ENCODE data around the gene DICER1. TPM values are rescaled to one million over a fixed set of nuclear protein-coding genes. Genes with fewer than 3 reads are reported as not detected.

Gene DICER1
- polyA plus RNA-seq, 2 donors, result 9.2 to 10.2 TPM

DNA sequence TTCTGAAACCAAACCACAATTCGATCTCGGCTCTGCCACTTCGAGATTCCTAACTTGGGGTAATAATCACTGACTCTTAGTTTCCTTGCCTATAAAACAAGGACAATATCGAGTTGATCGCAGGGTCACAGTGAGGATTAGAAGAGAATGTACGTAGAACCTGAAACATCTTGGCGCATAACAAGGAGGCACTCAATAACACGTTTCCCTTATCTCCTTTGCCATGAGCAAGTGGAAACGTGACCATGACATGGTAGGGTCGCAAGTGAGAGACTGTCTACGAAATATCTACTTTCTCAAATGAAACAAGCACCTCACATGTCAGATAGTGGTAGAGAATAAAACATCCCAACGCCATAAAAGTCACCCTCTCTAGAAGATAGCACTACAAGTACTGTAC, 2.3 kb downstream of the DICER1 start:
- H3K36me3 ChIP-seq (ENCODE audit: control insufficient read depth in 2 of 2, insufficient read depth in 2 of 2, low read length in 1 of 2), result peaks cover 0 to 2% of the 10 kb centered on the region in 2 donors
- H3K4me3 ChIP-seq (ENCODE audit: low read depth in 1 of 2, low read length in 2 of 2), result no peak overlapping the region
- H3K4me1 ChIP-seq (ENCODE audit: control insufficient read depth in 2 of 2, insufficient read depth in 2 of 2, low read length in 1 of 2), result no peaks in the 10 kb centered on the region
- no peaks in the 10 kb centered on the region for H3K27me3 ChIP-seq (ENCODE audit: control insufficient read depth in 1 of 2, insufficient read depth in 2 of 2, low read length in 2 of 2)
- no peaks in the 10 kb centered on the region for H3K9me3 ChIP-seq (ENCODE audit: control insufficient read depth in 2 of 2, insufficient read depth in 1 of 2, low read depth in 1 of 2, low read length in 1 of 2)
- 80 to 86% methylated on average over 12 of the region's 12 CpGs for WGBS, 2 donors
- H3K27ac ChIP-seq (ENCODE audit: low read depth in 2 of 2, low read length in 1 of 2), result no peak overlapping the region

DNA sequence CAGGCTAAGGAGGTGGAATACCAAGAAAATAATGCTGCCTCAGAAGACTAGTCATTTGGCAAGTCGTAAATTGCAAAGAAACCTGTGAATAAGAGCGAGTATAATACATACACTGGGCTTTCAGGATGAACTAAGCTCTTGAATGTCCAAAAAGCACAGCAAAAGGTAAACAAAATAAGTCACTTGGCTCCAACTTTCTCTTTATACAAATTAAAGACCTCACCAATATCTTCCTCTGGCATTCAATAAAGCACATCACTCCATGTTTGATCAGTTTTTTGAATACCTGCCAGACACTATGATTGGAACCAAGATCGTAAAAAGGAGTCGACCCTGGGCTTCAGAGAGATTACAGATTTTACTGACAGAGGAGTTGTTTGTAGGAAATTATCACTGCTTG, 3.5 kb downstream of the DICER1 start:
- no peaks in the 10 kb centered on the region for H3K9me3 ChIP-seq (ENCODE audit: control insufficient read depth in 2 of 2, insufficient read depth in 1 of 2, low read depth in 1 of 2, low read length in 1 of 2)
- H3K4me1 ChIP-seq (ENCODE audit: control insufficient read depth in 2 of 2, insufficient read depth in 2 of 2, low read length in 1 of 2), result no peaks in the 10 kb centered on the region
- no peaks in the 10 kb centered on the region for H3K27me3 ChIP-seq (ENCODE audit: control insufficient read depth in 1 of 2, insufficient read depth in 2 of 2, low read length in 2 of 2)
- H3K4me3 ChIP-seq (ENCODE audit: low read depth in 1 of 2, low read length in 2 of 2), result no peak overlapping the region
- 36 to 37% methylated on average over 4 of the region's 4 CpGs for WGBS, 2 donors
- no peak overlapping the region for H3K27ac ChIP-seq (ENCODE audit: low read depth in 2 of 2, low read length in 1 of 2)
- H3K36me3 ChIP-seq (ENCODE audit: control insufficient read depth in 2 of 2, insufficient read depth in 2 of 2, low read length in 1 of 2), result peaks cover 0 to 2% of the 10 kb centered on the region in 2 donors

DNA sequence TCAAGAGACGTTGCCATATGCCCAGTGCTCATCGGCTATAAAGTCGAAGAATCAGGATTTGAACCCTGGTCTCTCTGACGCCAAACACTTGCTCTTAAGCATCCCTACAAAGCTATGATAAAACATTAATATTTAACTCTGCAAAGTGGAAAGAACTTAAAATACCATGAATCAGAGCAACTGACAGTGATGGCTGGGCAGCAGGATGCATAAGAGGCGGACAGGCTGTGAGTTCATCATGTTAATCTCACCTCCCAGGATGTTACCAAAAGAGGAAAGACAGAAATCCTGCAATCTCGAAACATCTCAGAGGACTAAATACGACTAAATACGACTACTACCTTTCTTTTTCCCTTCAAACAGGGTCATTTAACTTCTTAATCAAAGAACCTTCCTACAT, 5.8 kb downstream of the DICER1 start:
- H3K27ac ChIP-seq (ENCODE audit: low read depth in 2 of 2, low read length in 1 of 2), result no peak overlapping the region
- peaks cover 2 to 3% of the 10 kb centered on the region in 2 donors for H3K4me1 ChIP-seq (ENCODE audit: control insufficient read depth in 2 of 2, insufficient read depth in 2 of 2, low read length in 1 of 2)

DNA sequence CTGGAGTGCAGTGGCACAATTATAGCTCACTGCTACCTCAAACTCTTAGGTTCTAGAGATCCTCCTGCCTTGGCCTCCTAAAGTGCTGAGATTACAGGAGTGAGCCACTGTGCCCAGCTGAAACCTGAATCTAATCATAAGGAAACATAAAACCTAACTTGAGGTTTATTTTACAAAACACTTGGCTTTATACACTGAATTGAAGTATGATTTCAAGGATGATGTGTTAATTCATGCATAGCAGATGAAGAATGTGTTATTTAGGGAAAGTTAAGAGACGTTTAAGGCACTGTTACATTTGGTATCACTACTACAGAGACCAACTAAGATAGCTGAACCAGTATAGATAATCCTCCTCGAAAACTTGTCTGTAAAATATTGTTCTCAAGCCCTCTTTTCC, 6.4 kb downstream of the DICER1 start:
- Histone ChIP-seq H3K27me3 (ENCODE audit: control insufficient read depth in 1 of 2, insufficient read depth in 2 of 2, low read length in 2 of 2) (no peaks in the 10 kb centered on the region), H3K9me3 (ENCODE audit: control insufficient read depth in 2 of 2, insufficient read depth in 1 of 2, low read depth in 1 of 2, low read length in 1 of 2) (no peaks in the 10 kb centered on the region), H3K4me3 (ENCODE audit: low read depth in 1 of 2, low read length in 2 of 2) (no peak overlapping the region), H3K27ac (ENCODE audit: low read depth in 2 of 2, low read length in 1 of 2) (no peak overlapping the region), H3K36me3 (ENCODE audit: control insufficient read depth in 2 of 2, insufficient read depth in 2 of 2, low read length in 1 of 2) (peaks cover 0 to 2% of the 10 kb centered on the region in 2 donors), H3K4me1 (ENCODE audit: control insufficient read depth in 2 of 2, insufficient read depth in 2 of 2, low read length in 1 of 2) (peaks cover 2 to 3% of the 10 kb centered on the region in 2 donors)
- 59 to 63% methylated on average over 2 of the region's 2 CpGs for WGBS, 2 donors

More for the DNA sequence above, 5.8 kb downstream of the DICER1 start:
- Histone ChIP-seq H3K9me3 (ENCODE audit: control insufficient read depth in 2 of 2, insufficient read depth in 1 of 2, low read depth in 1 of 2, low read length in 1 of 2) (no peaks in the 10 kb centered on the region), H3K27me3 (ENCODE audit: control insufficient read depth in 1 of 2, insufficient read depth in 2 of 2, low read length in 2 of 2) (no peaks in the 10 kb centered on the region), H3K36me3 (ENCODE audit: control insufficient read depth in 2 of 2, insufficient read depth in 2 of 2, low read length in 1 of 2) (peaks cover 0 to 2% of the 10 kb centered on the region in 2 donors), H3K4me3 (ENCODE audit: low read depth in 1 of 2, low read length in 2 of 2) (no peak overlapping the region)
- 71 to 79% methylated on average over 8 of the region's 8 CpGs for WGBS, 2 donors

DNA sequence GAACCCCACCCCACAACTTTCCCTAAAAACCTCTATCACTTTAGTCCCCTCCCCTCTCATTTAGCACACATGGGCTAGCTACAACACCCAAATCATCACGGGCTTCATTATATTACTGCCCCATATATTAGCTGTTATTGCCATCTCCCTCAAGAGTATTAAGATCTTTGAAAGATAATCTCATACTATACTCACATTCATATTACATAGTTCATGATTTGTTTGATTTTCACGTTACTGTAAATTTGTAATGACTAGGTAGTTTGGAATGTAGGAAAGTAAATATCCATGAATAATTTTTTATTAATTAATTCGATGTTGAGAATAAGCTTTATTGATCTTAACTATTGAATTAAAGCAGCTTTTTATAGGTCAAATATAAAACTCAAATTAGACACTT, 7.9 kb downstream of the DICER1 start:
- Histone ChIP-seq H3K4me3 (ENCODE audit: low read depth in 1 of 2, low read length in 2 of 2) (no peak overlapping the region), H3K27ac (ENCODE audit: low read depth in 2 of 2, low read length in 1 of 2) (no peak overlapping the region), H3K27me3 (ENCODE audit: control insufficient read depth in 1 of 2, insufficient read depth in 2 of 2, low read length in 2 of 2) (no peaks in the 10 kb centered on the region), H3K9me3 (ENCODE audit: control insufficient read depth in 2 of 2, insufficient read depth in 1 of 2, low read depth in 1 of 2, low read length in 1 of 2) (no peaks in the 10 kb centered on the region), H3K36me3 (ENCODE audit: control insufficient read depth in 2 of 2, insufficient read depth in 2 of 2, low read length in 1 of 2) (no peaks in the 10 kb centered on the region), H3K4me1 (ENCODE audit: control insufficient read depth in 2 of 2, insufficient read depth in 2 of 2, low read length in 1 of 2) (peaks cover 2 to 3% of the 10 kb centered on the region in 2 donors)
- WGBS, 2 donors, result 48 to 50% methylated on average over 3 of the region's 3 CpGs

DNA sequence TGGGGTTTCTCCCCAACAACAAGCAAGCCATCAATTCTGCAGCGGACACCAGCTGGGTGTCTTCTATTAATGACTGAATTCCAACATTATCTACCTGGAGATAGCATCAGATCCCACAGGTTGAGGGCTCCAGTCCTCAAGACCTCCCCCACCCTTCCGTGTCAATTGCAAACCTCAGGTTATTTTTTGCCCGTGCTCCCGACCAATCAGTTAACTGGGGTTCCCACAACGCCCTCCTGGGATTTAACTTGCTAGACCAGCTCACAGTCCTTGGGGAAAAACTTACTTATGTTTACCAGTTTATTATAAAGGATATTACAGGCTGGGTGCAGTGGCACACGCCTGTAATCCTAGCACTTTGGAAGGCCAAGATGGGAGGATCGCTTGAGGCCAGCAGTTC, 9.7 kb downstream of the DICER1 start:
- H3K9me3 ChIP-seq (ENCODE audit: control insufficient read depth in 2 of 2, insufficient read depth in 1 of 2, low read depth in 1 of 2, low read length in 1 of 2), result no peaks in the 10 kb centered on the region
- H3K4me3 ChIP-seq (ENCODE audit: low read depth in 1 of 2, low read length in 2 of 2), result no peak overlapping the region
- H3K27ac ChIP-seq (ENCODE audit: low read depth in 2 of 2, low read length in 1 of 2), result peak overlapping the region in 1 of 2 donors; percentile 30
- H3K36me3 ChIP-seq (ENCODE audit: control insufficient read depth in 2 of 2, insufficient read depth in 2 of 2, low read length in 1 of 2), result no peaks in the 10 kb centered on the region
- no peaks in the 10 kb centered on the region for H3K27me3 ChIP-seq (ENCODE audit: control insufficient read depth in 1 of 2, insufficient read depth in 2 of 2, low read length in 2 of 2)
- peaks cover 2 to 3% of the 10 kb centered on the region in 2 donors for H3K4me1 ChIP-seq (ENCODE audit: control insufficient read depth in 2 of 2, insufficient read depth in 2 of 2, low read length in 1 of 2)
- 90% methylated on average over 7 of the region's 7 CpGs for WGBS, 2 donors

DNA sequence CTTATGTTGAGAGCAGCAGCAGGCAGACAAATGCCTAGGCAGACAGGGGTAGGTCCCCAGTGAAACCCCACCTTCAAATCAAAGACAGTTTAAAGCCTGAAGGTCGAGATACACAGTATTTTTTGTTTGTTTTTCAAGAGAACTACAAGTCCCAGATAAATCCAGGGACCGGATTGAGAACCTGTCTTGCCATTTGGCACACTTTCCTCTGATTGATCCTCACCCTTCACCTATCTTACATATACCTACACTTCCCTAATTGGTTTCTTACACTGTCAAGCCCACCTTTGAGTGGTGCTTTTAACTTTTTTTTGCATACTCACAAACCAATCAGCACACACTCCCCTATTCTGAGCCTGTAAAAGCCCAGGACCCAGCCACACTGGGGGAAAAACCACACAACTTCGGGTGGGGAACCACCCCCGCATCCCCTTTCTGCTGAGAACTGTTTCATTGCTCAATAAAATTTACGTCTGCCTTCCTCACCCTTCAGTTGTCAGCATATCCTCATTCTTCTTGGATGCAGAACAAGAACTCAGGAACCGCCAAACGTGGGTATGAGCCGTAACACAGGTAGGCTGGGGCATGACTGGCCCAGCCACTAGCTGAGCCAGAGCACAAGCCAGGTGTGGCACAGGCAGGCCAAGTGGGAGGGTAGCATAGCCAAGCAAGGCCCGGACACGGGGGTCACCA, 11.1 kb downstream of the DICER1 start:
- Histone ChIP-seq H3K4me1 (ENCODE audit: control insufficient read depth in 2 of 2, insufficient read depth in 2 of 2, low read length in 1 of 2) (peaks cover 2 to 3% of the 10 kb centered on the region in 2 donors), H3K27me3 (ENCODE audit: control insufficient read depth in 1 of 2, insufficient read depth in 2 of 2, low read length in 2 of 2) (no peaks in the 10 kb centered on the region), H3K9me3 (ENCODE audit: control insufficient read depth in 2 of 2, insufficient read depth in 1 of 2, low read depth in 1 of 2, low read length in 1 of 2) (no peaks in the 10 kb centered on the region), H3K36me3 (ENCODE audit: control insufficient read depth in 2 of 2, insufficient read depth in 2 of 2, low read length in 1 of 2) (no peaks in the 10 kb centered on the region), H3K4me3 (ENCODE audit: low read depth in 1 of 2, low read length in 2 of 2) (no peak overlapping the region), H3K27ac (ENCODE audit: low read depth in 2 of 2, low read length in 1 of 2) (peak overlapping the region; percentile 75 to 79)
- WGBS, 2 donors, result 48 to 61% methylated on average over 10 of the region's 10 CpGs

DNA sequence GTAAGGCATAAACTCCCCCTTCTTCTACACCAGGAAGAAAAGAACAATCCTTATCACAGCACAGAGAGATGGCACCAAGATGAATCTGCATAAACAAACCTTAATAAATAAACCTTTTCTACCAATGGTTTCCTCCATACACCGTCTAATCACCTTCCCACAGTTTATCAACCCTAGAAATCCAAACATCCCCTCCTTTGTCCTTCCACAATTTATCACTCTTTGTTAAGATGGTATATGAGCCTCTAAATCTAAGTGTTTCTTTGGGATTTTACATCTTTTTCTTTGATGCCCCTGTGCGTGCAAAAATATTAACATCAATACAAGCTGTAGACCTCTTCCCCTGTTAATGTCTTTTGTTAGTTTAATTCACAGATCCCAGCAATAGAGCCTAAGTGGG, 12.5 kb downstream of the DICER1 start:
- 74 to 86% methylated on average over 2 of the region's 2 CpGs for WGBS, 2 donors
- Histone ChIP-seq H3K27me3 (ENCODE audit: control insufficient read depth in 1 of 2, insufficient read depth in 2 of 2, low read length in 2 of 2) (no peaks in the 10 kb centered on the region), H3K4me1 (ENCODE audit: control insufficient read depth in 2 of 2, insufficient read depth in 2 of 2, low read length in 1 of 2) (peaks cover 2 to 3% of the 10 kb centered on the region in 2 donors), H3K9me3 (ENCODE audit: control insufficient read depth in 2 of 2, insufficient read depth in 1 of 2, low read depth in 1 of 2, low read length in 1 of 2) (no peaks in the 10 kb centered on the region), H3K36me3 (ENCODE audit: control insufficient read depth in 2 of 2, insufficient read depth in 2 of 2, low read length in 1 of 2) (no peaks in the 10 kb centered on the region), H3K4me3 (ENCODE audit: low read depth in 1 of 2, low read length in 2 of 2) (no peak overlapping the region), H3K27ac (ENCODE audit: low read depth in 2 of 2, low read length in 1 of 2) (no peak overlapping the region)

DNA sequence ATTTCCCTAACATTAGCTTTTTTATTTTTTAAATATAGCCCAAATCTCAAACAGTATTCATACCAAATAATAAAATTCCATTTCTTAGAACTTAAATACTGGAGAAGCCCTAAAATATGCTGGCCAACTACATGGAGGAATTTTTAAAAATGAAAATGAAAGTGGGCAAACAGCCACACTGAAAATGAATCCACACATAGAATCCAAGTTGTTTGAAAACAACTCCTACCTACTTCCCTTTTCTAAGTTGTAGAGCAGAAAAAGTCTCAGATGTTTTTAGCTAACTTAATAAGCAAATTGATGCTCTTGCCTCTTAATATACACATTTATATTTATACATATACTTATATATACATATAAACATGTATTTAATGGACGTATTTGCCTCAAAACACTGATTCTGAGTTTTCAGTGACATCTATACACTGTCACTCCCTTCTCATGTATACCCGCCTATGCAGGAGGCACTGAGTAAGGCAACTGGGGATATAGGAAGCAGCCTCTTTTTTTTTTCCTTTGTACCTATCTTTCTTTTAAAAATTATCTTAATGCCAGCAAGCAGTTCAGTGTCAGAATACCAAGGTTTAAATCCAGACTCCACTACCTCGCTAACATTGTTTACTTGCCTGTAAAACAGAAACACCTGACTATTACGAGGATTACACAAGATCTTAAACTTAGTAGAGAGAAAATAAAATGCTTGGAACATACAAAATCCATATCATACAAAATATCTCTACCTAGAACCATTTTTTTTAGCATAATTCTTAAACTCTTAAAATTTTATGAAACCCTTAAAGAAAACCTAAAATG, 13.3 kb downstream of the DICER1 start:
- H3K4me3 ChIP-seq (ENCODE audit: low read depth in 1 of 2, low read length in 2 of 2), result no peak overlapping the region

More for the DNA sequence above, 13.3 kb downstream of the DICER1 start:
- Histone ChIP-seq H3K27me3 (ENCODE audit: control insufficient read depth in 1 of 2, insufficient read depth in 2 of 2, low read length in 2 of 2) (no peaks in the 10 kb centered on the region), H3K9me3 (ENCODE audit: control insufficient read depth in 2 of 2, insufficient read depth in 1 of 2, low read depth in 1 of 2, low read length in 1 of 2) (no peaks in the 10 kb centered on the region), H3K4me1 (ENCODE audit: control insufficient read depth in 2 of 2, insufficient read depth in 2 of 2, low read length in 1 of 2) (peaks cover 2 to 3% of the 10 kb centered on the region in 2 donors), H3K27ac (ENCODE audit: low read depth in 2 of 2, low read length in 1 of 2) (no peak overlapping the region), H3K36me3 (ENCODE audit: control insufficient read depth in 2 of 2, insufficient read depth in 2 of 2, low read length in 1 of 2) (no peaks in the 10 kb centered on the region)
- 65 to 67% methylated on average over 4 of the region's 4 CpGs for WGBS, 2 donors

Data from esophagus (tissue), 2 donors.